Activated T-helper 2 cell treated with anti-CD3 and anti-CD28 coated beads, Interferon-gamma antibody, Interleukin-2, Interleukin-4, amounts not matched to agents 10 μg/mL and 5 μg/mL and 100 μg/mL, durations not matched to agents 14 hours and 24 hours and 36 hours (primary cell): Measurements from ENCODE around the gene FCRLA. TPM values are rescaled to one million over a fixed set of nuclear protein-coding genes. Genes with fewer than 3 reads are reported as not detected.
"Not testable (repeated sequence)": the region's sequence is repeated elsewhere in the genome, so short reads cannot be mapped to it uniquely, and the experiment has no call there.

Source experiments
- DNase-seq: peaks from one replicate; pipeline ENCODE4 v3.0.0; 2021; ENCODE audit warnings: low spot score
- H3K27ac Mint-ChIP-seq: one replicate; pipeline ENCODE4 v1.8.0; 2021; ENCODE audit warnings: mixed read lengths
- H3K27me3 Mint-ChIP-seq: one replicate; pipeline ENCODE4 v1.8.0; 2021; ENCODE audit warnings: low read depth, mixed read lengths
- H3K36me3 Mint-ChIP-seq: one replicate; pipeline ENCODE4 v1.8.0; 2021; ENCODE audit warnings: low read depth, mixed read lengths
- H3K4me1 Mint-ChIP-seq: one replicate; pipeline ENCODE4 v1.8.0; 2021; ENCODE audit warnings: low read depth, mixed read lengths
- H3K4me3 Mint-ChIP-seq: one replicate; pipeline ENCODE4 v1.8.0; 2021; ENCODE audit warnings: low read depth, mild to moderate bottlenecking, moderate library complexity, mixed read lengths
- H3K9me3 Mint-ChIP-seq: one replicate; pipeline ENCODE4 v1.8.0; 2021; ENCODE audit warnings: mixed read lengths
- intact Hi-C: fragments of 100-400 bp; cut with micrococcal nuclease; formaldehyde crosslinking; loops from one replicate; pipeline ENCODE4 v1.15.1; 2023
- total RNA-seq: library from RNA; stranded (reverse); gene quantifications from 2 replicates; pipeline ENCODE4 v1.2.3, GENCODE V29; 2022

FCRLA gene
- total RNA-seq, 1 donor from 2014 or later: not detected

DNA sequence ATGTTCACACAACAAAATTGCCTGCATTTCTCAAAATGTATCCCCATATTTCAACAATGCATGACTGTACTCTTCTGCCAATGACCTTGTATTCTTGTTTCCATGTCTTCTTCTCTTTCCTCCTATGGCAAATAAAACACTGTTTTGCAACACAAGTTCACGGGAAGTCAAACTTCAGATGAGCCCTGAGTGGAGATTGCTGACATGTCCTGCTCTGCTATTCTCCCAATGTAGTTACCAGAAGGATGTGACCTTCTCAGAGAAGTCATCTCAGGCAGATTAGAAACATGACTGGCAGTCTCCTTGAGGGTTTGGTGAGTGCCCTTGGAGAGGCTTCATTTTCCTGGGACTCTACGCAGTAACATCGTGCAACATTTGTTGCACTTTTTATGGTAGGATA, 28.5 kb upstream of the FCRLA start:
- DNase-seq: no peak
- Mint-ChIP-seq H3K27me3 (peaks cover 26% of the 10 kb centered on the region), H3K4me3 (no peak overlapping the region), H3K27ac (no peak overlapping the region), H3K9me3 (no peaks in the 10 kb centered on the region), H3K4me1 (peaks cover 4% of the 10 kb centered on the region), H3K36me3 (no peaks in the 10 kb centered on the region)
- intact Hi-C loops: no loop called here

DNA sequence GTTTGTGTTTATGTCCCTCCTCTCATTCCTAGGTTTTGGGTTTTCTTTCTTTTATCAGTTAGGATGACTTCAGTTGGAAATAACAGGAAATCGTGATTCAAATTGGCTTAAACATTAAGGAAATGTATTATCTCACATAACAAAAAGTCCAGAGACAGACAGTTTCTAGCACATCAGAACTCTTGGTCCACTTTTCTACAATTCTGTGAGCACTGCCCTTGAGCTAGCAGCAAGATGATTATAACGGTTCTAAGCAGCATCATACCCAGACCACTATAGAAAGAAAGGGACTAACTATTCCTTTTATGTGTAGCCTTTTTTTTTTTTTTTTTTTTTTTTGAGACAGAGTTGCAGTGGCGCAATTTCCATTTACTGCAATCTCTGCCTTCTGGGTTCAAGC, 25.1 kb upstream of the FCRLA start:
- intact Hi-C loops: no loop called here
- DNase-seq: no peak
- Mint-ChIP-seq H3K4me1 (no peaks in the 10 kb centered on the region), H3K27ac (no peak overlapping the region), H3K27me3 (peaks cover 49% of the 10 kb centered on the region), H3K4me3 (no peak overlapping the region), H3K9me3 (no peaks in the 10 kb centered on the region), H3K36me3 (no peaks in the 10 kb centered on the region)

DNA sequence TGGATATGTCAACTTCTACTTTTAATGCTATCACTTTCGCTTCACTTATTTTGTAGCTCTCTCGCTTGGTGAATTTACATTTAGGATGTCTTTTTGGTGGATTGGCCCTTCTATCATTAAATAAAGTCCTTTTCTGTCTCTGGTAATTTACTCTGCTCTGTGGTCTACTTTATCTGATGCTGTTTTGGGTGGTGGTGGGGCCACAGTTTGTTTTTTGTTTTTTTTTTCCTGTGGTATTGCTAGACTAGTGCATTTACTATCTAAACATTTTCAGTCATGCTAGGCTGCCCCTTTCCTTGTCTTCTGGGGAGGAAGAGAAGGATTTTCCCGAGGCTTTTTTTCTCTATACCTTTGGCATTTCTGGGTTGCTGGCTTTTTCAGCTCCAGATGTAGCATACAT, 18.1 kb upstream of the FCRLA start:
- H3K36me3 Mint-ChIP-seq: no peaks in the 10 kb centered on the region
- DNase-seq: no peak
- no peaks in the 10 kb centered on the region for H3K9me3 Mint-ChIP-seq
- peaks cover 42% of the 10 kb centered on the region for H3K27me3 Mint-ChIP-seq
- H3K27ac Mint-ChIP-seq: no peak overlapping the region
- intact Hi-C loops: no loop called here
- H3K4me1 Mint-ChIP-seq: peaks cover 3% of the 10 kb centered on the region
- no peak overlapping the region for H3K4me3 Mint-ChIP-seq

DNA sequence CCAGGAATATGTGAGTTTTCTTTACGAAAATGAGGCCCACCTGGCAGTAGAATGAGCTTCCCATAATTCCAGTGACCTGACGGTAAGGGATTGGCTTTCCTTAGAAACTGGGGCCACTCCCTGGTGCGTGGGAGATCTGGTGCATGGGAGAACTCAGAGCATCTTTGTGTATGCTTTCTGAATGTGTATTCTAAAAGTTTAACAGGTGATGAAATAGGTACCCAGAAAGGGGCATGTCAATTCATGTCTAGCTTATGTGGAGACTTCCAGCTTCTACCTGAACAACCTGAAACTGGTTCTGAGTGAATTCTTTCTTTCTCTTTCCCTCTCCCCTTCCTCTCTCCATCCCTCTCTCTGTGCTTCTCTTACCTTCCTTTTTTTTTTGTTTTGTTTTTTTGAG, 15.2 kb upstream of the FCRLA start:
- Mint-ChIP-seq H3K9me3 (peaks cover 6% of the 10 kb centered on the region), H3K27me3 (peaks cover 48% of the 10 kb centered on the region), H3K36me3 (no peaks in the 10 kb centered on the region), H3K4me3 (no peak overlapping the region), H3K27ac (no peak overlapping the region), H3K4me1 (peaks cover 3% of the 10 kb centered on the region)
- no peak for DNase-seq
- intact Hi-C loops: no loop called here

DNA sequence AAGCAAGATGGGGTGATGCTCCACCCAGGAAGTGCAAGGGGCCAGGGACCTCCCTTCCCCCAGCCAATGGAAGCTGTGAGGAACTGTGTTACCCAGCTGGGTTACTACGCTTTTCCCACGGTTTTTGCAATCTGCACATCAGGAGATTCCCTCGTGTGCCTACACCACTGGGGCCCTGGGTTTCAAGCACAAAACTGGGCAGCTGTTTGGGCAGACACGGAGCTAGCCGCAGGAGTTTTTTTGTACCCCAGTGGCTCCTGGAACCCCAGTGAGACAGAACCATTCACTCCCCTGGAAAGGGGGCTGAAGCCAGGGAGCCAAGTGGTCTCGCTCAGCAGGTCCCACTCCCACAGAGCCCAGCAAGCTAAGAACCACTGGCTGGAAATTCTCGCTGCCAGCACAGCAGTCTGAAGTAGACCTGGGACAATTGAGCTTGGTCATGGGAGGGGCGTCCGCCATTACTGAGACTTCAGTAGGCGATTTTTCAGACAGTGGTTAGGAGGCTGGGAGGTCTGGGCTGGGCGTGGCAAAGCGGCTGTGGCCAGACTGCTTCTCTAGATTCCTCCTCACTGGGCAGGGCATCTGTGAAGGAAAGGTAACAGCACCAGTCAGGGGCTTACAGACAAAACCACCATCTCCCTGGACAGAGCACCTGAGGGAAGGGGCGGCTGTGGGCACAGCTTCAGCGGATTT, 13.9 kb upstream of the FCRLA start:
- H3K4me1 Mint-ChIP-seq, H3K36me3 Mint-ChIP-seq, H3K9me3 Mint-ChIP-seq, H3K4me3 Mint-ChIP-seq, H3K27ac Mint-ChIP-seq, intact Hi-C loops, DNase-seq: not testable (repeated sequence)
- peaks cover 55% of the 10 kb centered on the region for H3K27me3 Mint-ChIP-seq

DNA sequence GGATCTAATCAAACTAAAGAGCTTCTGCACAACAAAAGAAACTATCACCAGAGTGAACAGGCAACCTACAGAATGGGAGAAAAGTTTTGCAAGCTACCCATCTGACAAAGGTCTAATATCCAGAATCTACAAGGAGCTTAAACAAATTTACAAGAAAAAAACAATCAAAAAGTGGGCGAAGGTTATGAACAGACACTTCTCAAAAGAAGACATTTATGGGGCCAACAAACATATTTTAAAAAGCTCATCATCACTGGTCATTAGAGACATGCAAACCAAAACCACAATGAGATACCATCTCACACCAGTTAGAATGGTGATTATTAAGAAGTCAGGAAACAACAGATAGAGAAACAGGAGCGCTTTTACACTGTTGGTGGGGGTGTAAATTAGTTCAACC, 8.7 kb upstream of the FCRLA start:
- peaks cover 59% of the 10 kb centered on the region for H3K27me3 Mint-ChIP-seq
- H3K9me3 Mint-ChIP-seq, DNase-seq, H3K4me3 Mint-ChIP-seq, intact Hi-C loops, H3K36me3 Mint-ChIP-seq, H3K27ac Mint-ChIP-seq, H3K4me1 Mint-ChIP-seq: not testable (repeated sequence)

DNA sequence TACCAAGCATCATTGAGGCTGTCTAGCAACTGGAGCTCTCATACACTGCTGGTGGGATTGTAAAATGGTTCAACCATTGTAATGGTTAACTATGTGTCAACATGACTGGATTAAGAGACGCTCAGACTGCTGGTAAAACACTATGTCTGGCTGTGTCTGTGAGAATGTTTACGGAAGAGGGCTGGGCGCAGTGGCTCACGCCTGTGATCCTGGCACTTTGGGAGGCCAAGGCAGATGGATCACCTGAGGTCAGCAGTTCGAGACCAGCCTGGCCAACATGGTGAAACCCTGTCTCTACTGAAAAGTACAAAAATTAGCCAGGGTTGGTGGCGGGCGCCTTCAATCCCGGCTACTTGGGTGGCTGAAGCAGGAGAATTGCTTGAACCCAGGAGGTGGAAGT, 4.8 kb upstream of the FCRLA start:
- Mint-ChIP-seq H3K4me1 (no peaks in the 10 kb centered on the region), H3K36me3 (no peaks in the 10 kb centered on the region), H3K27me3 (peaks cover 31% of the 10 kb centered on the region), H3K27ac (no peak overlapping the region), H3K4me3 (no peak overlapping the region), H3K9me3 (no peaks in the 10 kb centered on the region)
- DNase-seq: no peak
- intact Hi-C loops: no loop called here

DNA sequence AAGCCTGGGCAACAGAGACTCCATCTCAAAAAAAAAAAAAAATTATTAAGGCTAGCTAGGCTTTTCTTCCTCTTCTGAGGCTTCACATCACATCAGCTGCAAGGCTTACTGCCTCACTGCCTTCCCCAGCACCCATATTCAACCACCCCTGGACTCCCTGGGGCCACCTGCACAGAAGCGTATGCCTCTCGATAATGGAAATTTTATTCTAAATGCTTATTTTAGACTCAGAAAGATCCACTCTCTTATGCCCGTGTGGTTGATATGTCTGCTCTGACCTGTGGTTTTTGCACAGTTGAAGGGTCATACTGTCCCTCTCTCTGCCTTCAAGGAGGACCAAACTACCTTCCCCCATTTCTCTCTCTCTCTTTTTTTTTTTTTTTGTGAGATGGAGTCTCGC, 1.5 kb upstream of the FCRLA start:
- Mint-ChIP-seq H3K4me1 (no peaks in the 10 kb centered on the region), H3K27ac (no peak overlapping the region), H3K36me3 (no peaks in the 10 kb centered on the region), H3K4me3 (no peak overlapping the region), H3K9me3 (no peaks in the 10 kb centered on the region), H3K27me3 (peaks cover 23% of the 10 kb centered on the region)
- DNase-seq: no peak
- intact Hi-C loops: no loop called here

DNA sequence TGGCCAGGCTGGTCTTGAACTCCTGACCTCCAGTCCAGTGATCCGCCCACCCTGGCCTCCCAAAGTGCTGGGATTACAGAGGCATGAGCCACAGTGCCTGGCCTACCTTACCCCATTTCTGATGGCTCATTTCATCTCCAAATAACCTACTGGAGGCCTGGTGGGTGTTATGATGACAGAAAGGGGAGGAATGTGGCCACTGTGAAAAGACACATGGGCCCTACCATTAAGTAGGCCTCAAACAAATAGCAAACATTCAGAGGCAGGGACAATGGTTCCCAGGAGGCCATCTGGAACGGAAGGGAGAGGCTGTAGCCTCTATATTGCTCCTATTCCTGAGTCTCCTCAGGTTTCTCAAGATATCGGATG, 932 bp upstream of the FCRLA start:
- no peaks in the 10 kb centered on the region for H3K4me1 Mint-ChIP-seq
- peaks cover 23% of the 10 kb centered on the region for H3K27me3 Mint-ChIP-seq
- H3K36me3 Mint-ChIP-seq: no peaks in the 10 kb centered on the region
- H3K27ac Mint-ChIP-seq: no peak overlapping the region
- no peak overlapping the region for H3K4me3 Mint-ChIP-seq
- no peak for DNase-seq
- H3K9me3 Mint-ChIP-seq: no peaks in the 10 kb centered on the region
- intact Hi-C loops: no loop called here

DNA sequence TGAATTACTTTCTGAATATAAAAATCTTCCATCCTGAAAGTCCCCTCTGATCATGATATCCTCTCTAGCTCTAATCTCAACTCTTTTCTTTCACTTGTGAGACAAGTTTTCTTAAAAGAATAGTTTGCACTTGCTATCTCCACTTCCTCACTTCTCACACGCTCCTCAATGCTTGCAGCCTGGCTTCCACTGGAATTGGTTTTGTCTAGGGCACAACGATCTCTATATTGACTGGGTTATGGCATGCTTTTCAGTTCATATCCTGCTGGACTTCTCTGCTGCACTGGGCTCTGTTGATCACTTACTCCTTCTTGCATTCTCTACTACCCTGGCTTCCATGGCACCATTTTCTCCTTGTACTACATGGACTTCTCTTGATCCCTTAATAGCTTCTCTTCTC, 474 bp downstream of the FCRLA start:
- Mint-ChIP-seq H3K4me3 (no peak overlapping the region), H3K27me3 (peaks cover 23% of the 10 kb centered on the region), H3K36me3 (no peaks in the 10 kb centered on the region), H3K9me3 (no peaks in the 10 kb centered on the region), H3K27ac (no peak overlapping the region), H3K4me1 (no peaks in the 10 kb centered on the region)
- DNase-seq: no peak
- intact Hi-C loops: no loop called here

DNA sequence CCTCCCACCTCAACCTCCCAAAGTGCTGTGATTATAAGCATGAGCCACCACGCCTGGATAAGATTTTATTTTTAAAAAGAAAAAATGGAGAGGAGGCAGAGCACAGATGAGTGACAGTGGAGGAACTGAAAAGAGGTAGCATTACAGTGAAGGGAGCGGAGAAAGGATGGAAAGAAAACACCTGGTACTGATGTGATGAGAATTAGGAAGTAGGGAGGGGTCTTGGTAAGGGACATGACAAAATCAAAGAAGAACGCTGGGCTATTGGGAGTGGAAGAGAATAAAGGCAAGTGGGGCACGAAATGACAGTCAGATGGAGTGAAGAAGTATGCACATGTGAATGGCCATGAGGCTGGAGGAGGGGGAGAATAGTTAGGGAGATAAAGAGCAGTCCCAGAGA, 2.3 kb downstream of the FCRLA start:
- H3K4me1 Mint-ChIP-seq: no peaks in the 10 kb centered on the region
- no peaks in the 10 kb centered on the region for H3K9me3 Mint-ChIP-seq
- no peak for DNase-seq
- H3K27me3 Mint-ChIP-seq: peaks cover 22% of the 10 kb centered on the region
- H3K4me3 Mint-ChIP-seq: no peak overlapping the region
- intact Hi-C loops: no loop called here
- no peak overlapping the region for H3K27ac Mint-ChIP-seq
- no peaks in the 10 kb centered on the region for H3K36me3 Mint-ChIP-seq

DNA sequence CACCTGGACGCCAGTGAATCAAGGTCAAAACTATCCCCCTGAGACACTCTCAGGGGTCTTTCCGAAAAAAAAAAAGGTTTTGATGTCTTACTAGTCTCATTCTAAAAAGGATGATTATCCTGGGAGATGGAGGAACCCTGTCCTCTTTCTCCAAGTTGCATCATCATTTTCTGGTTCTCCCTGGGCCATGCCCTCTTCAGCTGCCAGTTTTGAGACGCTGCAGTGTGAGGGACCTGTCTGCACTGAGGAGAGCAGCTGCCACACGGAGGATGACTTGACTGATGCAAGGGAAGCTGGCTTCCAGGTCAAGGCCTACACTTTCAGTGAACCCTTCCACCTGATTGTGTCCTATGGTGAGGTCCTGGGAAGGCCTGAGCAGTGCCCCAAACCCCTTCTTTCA, 3.5 kb downstream of the FCRLA start:
- Mint-ChIP-seq H3K4me3 (no peak overlapping the region), H3K27ac (no peak overlapping the region), H3K9me3 (no peaks in the 10 kb centered on the region), H3K36me3 (no peaks in the 10 kb centered on the region), H3K27me3 (peaks cover 32% of the 10 kb centered on the region), H3K4me1 (no peaks in the 10 kb centered on the region)
- no peak for DNase-seq
- intact Hi-C loops: no loop called here

DNA sequence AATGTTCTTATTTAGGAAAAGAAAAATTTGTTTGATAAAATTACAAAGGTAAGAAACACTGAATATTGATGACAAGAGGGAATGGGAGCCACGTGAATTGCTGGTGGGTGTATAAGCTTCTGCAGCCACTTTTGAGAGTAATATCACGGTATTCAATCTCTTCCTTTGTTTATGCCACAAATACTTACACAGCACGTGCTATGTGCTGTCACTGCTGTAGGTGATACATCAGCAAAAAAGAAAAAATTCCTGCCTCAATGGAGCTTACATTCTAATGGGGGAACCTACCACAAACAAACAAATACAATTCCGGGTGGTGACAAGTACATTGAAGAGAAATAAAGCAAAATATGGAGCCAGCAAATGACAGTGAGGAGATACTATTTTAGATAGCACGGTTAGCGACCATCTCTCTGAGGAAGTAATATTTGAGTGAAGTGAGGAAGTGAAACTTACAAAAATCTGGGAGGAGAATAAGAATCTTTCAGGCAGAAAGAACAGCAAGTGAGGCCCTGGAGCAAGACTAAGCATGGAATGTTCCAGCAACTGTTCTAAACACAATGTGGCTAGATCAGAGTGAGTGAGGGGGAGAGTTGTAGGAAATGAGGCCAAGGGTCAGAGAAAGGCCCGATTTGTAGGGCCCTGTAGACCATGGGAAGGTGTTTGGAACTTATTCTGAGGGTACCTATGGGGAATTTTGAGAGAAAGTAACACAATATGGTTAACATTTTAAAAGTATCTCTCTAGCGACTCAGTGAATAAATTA, 11.7 kb downstream of the FCRLA start:
- peaks cover 17% of the 10 kb centered on the region for H3K4me1 Mint-ChIP-seq
- intact Hi-C loops: no loop called here
- no peaks in the 10 kb centered on the region for H3K9me3 Mint-ChIP-seq
- no peak overlapping the region for H3K27ac Mint-ChIP-seq
- no peaks in the 10 kb centered on the region for H3K36me3 Mint-ChIP-seq
- peaks cover 62% of the 10 kb centered on the region for H3K27me3 Mint-ChIP-seq
- no peak overlapping the region for H3K4me3 Mint-ChIP-seq
- DNase-seq: no peak

DNA sequence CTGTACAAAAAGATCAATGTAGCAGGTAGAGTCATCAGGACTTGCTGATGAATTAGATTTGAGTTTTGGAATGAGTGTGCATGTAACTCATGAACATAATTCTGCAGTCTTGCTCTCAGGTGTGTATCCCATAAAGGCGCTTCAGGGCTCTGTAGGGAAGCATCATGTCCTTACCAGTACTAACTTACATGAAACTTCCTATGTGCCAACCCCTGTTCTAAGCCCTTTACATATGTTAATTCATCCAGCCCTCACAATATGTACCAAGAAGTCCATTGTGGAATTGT, 12.2 kb downstream of the FCRLA start:
- DNase-seq: no peak
- intact Hi-C loops: no loop called here
- H3K4me3 Mint-ChIP-seq: no peak overlapping the region
- no peak overlapping the region for H3K27ac Mint-ChIP-seq
- H3K36me3 Mint-ChIP-seq: no peaks in the 10 kb centered on the region
- H3K9me3 Mint-ChIP-seq: no peaks in the 10 kb centered on the region
- peaks cover 66% of the 10 kb centered on the region for H3K27me3 Mint-ChIP-seq
- peaks cover 17% of the 10 kb centered on the region for H3K4me1 Mint-ChIP-seq
